Cardiac muscle cell (in vitro differentiated cells and primary cell): Measurements from ENCODE around the gene PDCD4. TPM values are rescaled to one million over a fixed set of nuclear protein-coding genes. Genes with fewer than 3 reads are reported as not detected.
A peak's percentile ranks its signal among the peaks of the same experiment; 100 is the strongest.

Experiments
- DNase-seq, 2 donors: peaks; one replicate each; pipeline versions ENCODE4 v3.0.0 to v3.0.0-alpha.2; 2010 to 2017; ENCODE audit warnings: low read depth in 1 of 2, low spot score in 1 of 2
- H3K27ac ChIP-seq: fragments of 200-600 bp; sonication (generic); 2 replicates; pipeline ENCODE4 v1.5.1; 2016
- H3K27me3 ChIP-seq: fragments of 200-600 bp; sonication (generic); 2 replicates; pipeline ENCODE4 v1.6.0; 2016; ENCODE audit warnings: control low read depth
- H3K36me3 ChIP-seq: fragments of 200-600 bp; sonication (generic); 2 replicates; pipeline ENCODE4 v1.5.1; 2016; ENCODE audit warnings: control low read depth
- H3K4me1 ChIP-seq: fragments of 200-600 bp; sonication (generic); 2 replicates; pipeline ENCODE4 v1.8.1; 2017; ENCODE audit warnings: low read depth, mild to moderate bottlenecking, mixed run types
- H3K4me3 ChIP-seq: fragments of 200-600 bp; sonication (generic); 2 replicates; pipeline ENCODE4 v1.5.1; 2016; ENCODE audit warnings: mild to moderate bottlenecking
- H3K9me3 ChIP-seq: fragments of 200-600 bp; sonication (generic); 2 replicates; pipeline ENCODE4 v1.5.1; 2017; ENCODE audit warnings: low read depth, mild to moderate bottlenecking, control low read depth
- polyA plus RNA-seq: library from polyadenylated mRNA; unstranded; fragments of >200 nt; fragmentation: Nextera tagmentation; extraction: Ambion mirVana; gene quantifications from 2 replicates; pipeline ENCODE4 v1.2.1, GENCODE V29; 2016
- total RNA-seq: library from RNA; depleted of rRNA; stranded (reverse); fragments of >200 nt; gene quantifications from 2 replicates; pipeline ENCODE4 v1.2.3, GENCODE V29; 2016
- TF ChIP-seq, protein P1 (sequence below): IDR thresholded peaks from 2 replicates; pipeline ENCODE4 v1.5.1; 2012; ENCODE audit warnings: low read depth, mild to moderate bottlenecking, low read length

PDCD4 gene
- total and polyA plus RNA-seq, 2 experiments from 2014 or later: 84.9 to 98.7 TPM

- peak overlapping the region; percentile 88 for H3K4me3 ChIP-seq
- peaks cover 14% of the 10 kb centered on the region for H3K36me3 ChIP-seq
- peaks cover 27% of the 10 kb centered on the region for H3K4me1 ChIP-seq
- DNase-seq: no peak
- no peaks in the 10 kb centered on the region for H3K9me3 ChIP-seq
- TF ChIP-seq, protein P1, sequence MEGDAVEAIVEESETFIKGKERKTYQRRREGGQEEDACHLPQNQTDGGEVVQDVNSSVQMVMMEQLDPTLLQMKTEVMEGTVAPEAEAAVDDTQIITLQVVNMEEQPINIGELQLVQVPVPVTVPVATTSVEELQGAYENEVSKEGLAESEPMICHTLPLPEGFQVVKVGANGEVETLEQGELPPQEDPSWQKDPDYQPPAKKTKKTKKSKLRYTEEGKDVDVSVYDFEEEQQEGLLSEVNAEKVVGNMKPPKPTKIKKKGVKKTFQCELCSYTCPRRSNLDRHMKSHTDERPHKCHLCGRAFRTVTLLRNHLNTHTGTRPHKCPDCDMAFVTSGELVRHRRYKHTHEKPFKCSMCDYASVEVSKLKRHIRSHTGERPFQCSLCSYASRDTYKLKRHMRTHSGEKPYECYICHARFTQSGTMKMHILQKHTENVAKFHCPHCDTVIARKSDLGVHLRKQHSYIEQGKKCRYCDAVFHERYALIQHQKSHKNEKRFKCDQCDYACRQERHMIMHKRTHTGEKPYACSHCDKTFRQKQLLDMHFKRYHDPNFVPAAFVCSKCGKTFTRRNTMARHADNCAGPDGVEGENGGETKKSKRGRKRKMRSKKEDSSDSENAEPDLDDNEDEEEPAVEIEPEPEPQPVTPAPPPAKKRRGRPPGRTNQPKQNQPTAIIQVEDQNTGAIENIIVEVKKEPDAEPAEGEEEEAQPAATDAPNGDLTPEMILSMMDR: no peak
- H3K27me3 ChIP-seq: no peaks in the 10 kb centered on the region
- peak overlapping the region; percentile 96 for H3K27ac ChIP-seq
These were observed 2.2 kb downstream of the PDCD4 start for GRCh38 chr10:110873951-110874350.

GRCh38 chr10:110876000-110876399 lies 4.3 kb downstream of the PDCD4 start:
- peaks cover 15% of the 10 kb centered on the region for H3K36me3 ChIP-seq

GRCh38 chr10:110876788-110877187 lies 5.1 kb downstream of the PDCD4 start:
- H3K9me3 ChIP-seq: no peaks in the 10 kb centered on the region

More at GRCh38 chr10:110876000-110876399, 4.3 kb downstream of the PDCD4 start:
- peaks cover 34% of the 10 kb centered on the region for H3K4me1 ChIP-seq
- H3K4me3 ChIP-seq: no peak overlapping the region
- H3K27me3 ChIP-seq: no peaks in the 10 kb centered on the region
- TF ChIP-seq, protein P1: no peak
- no peak for DNase-seq
- no peak overlapping the region for H3K27ac ChIP-seq
- H3K9me3 ChIP-seq: no peaks in the 10 kb centered on the region

DNA sequence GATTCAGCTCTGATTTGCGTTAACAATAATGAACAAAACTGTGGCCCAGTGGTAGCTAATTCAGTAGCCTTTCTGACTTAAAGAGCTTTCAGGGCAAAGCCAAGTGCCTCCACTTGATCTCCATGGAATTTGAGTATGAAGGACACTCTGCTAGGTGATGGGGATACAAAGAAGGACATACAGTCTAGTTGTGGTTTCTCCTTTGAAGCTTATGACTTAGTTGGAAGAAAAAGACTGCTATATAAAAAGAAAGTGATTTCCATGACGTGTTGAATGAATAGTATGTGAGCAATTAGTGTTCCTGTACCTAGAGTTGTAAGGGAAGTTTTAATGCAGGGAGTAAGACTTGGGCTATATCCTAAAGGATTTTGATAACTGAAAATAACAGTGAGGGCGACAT lies 8.3 kb downstream of the PDCD4 start:
- Histone ChIP-seq H3K4me1 (peaks cover 18% of the 10 kb centered on the region), H3K4me3 (no peak overlapping the region), H3K27me3 (no peaks in the 10 kb centered on the region), H3K36me3 (peaks cover 49% of the 10 kb centered on the region), H3K9me3 (no peaks in the 10 kb centered on the region), H3K27ac (peak overlapping the region; percentile 26)
- TF ChIP-seq, protein P1: no peak
- DNase-seq: peak in 1 of 2 donors; percentile 52

More at GRCh38 chr10:110876788-110877187, 5.1 kb downstream of the PDCD4 start:
- H3K4me1 ChIP-seq: peaks cover 31% of the 10 kb centered on the region
- peaks cover 23% of the 10 kb centered on the region for H3K36me3 ChIP-seq
- no peak overlapping the region for H3K27ac ChIP-seq
- DNase-seq: no peak
- H3K27me3 ChIP-seq: no peaks in the 10 kb centered on the region
- H3K4me3 ChIP-seq: no peak overlapping the region
- TF ChIP-seq, protein P1: no peak

GRCh38 chr10:110881247-110881646 lies 9.5 kb downstream of the PDCD4 start:
- TF ChIP-seq, protein P1: no peak
- Histone ChIP-seq H3K27ac (no peak overlapping the region), H3K36me3 (peaks cover 58% of the 10 kb centered on the region), H3K9me3 (no peaks in the 10 kb centered on the region), H3K4me3 (no peak overlapping the region), H3K4me1 (peaks cover 11% of the 10 kb centered on the region), H3K27me3 (no peaks in the 10 kb centered on the region)
- no peak for DNase-seq
